ENCODE measurements around the gene CALHM2.

CALHM2 gene

DNA sequence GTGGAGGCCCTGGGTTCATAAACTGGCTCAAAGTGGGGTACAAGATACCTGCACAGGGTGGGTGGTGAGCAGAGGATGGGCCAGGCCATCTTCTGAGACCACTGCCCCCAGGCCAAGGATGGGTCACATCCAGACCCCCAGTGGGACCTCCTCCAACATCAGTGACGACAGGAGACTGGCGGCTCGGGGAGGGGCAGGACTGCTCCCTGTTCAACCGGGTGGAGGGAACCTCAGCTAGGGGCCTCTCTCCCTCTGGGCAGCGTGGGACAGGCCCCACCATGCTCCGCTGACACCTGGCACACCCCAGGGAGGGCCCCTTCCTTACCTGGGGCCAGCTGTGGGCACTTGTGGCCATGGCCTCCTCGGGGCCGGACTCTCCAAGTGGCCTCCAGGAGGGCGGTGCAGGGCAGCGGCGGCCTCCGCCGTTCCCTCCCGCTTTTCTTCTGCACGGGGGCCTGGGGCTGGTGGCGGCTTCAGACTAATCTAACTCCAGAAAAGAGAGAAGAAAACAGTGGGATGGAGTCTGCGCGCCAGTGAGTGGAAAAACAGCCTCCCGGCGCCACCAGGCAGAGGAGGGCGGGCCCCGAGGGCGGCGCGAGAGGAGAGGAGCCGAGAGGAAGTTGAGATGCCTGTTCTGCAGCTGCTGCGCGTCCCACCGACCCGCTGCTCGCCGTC is at the start of gene CALHM2:
Gene CALHM2, minus strand, starts transcription at position 540 of the 675 bp plus-strand sequence. CDS start 2,429 bp downstream, outside the sequence.
- TF ChIP-seq, protein P1, sequence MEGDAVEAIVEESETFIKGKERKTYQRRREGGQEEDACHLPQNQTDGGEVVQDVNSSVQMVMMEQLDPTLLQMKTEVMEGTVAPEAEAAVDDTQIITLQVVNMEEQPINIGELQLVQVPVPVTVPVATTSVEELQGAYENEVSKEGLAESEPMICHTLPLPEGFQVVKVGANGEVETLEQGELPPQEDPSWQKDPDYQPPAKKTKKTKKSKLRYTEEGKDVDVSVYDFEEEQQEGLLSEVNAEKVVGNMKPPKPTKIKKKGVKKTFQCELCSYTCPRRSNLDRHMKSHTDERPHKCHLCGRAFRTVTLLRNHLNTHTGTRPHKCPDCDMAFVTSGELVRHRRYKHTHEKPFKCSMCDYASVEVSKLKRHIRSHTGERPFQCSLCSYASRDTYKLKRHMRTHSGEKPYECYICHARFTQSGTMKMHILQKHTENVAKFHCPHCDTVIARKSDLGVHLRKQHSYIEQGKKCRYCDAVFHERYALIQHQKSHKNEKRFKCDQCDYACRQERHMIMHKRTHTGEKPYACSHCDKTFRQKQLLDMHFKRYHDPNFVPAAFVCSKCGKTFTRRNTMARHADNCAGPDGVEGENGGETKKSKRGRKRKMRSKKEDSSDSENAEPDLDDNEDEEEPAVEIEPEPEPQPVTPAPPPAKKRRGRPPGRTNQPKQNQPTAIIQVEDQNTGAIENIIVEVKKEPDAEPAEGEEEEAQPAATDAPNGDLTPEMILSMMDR (conservative IDR thresholded peaks at IDR 0.05; ENCODE audit: low read length) = no peak
- DNase-seq (ENCODE audit: low read depth) = peak; percentile 46
- H3K4me3 ChIP-seq (ENCODE audit: low read length) = peak within 1 kb of the TSS; percentile 87

DNA sequence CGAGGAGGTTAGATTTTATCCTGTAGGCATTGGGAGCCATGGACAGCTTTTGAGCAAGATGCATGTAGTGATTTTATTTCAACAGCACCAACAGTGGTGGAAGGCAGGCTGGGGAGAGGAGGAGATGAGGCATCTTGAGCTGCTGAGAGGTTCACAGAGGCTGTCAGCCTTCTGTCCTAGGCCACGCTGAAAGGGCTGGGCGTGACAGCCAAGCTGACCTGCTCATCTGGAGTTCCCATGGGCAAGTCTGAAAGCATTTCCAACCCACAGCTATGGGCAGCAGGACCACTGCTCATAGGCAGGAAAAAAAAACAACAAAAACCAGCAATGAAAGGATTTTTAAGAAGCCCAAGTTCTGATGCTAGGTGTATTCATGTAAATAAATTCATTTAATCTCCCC is 49.0 kb upstream of the CALHM2 start:
- no peak overlapping the region for H3K4me3 ChIP-seq (ENCODE audit: low read length)
- TF ChIP-seq, protein P1 (conservative IDR thresholded peaks at IDR 0.05; ENCODE audit: low read length) = no peak
- DNase-seq (ENCODE audit: low read depth) = no peak

GRCh38 chr10:103500481-103500880 is 48.3 kb upstream of the CALHM2 start:
- no peak for DNase-seq (ENCODE audit: low read depth)
- H3K4me3 ChIP-seq (ENCODE audit: low read length) = no peak overlapping the region
- TF ChIP-seq, protein P1 (conservative IDR thresholded peaks at IDR 0.05; ENCODE audit: low read length) = no peak

DNA sequence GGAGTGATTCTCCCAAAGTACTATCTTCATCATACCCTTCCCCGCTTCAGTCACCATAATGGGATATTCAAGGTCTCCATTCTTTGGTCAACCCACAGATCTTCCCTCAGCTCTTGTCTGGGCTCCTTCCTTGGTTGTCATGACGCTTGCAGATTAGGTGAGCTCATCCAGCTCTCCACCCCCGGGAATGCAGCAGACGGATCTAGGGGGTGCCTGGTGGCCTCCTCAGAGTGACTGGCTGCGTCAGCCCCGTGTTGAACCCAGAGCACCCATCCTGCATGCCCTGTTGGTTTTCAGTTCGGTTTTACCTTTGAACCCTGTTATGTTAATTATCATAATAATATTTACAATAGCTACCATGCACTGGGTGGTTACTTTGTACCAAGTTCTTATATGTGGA is 47.7 kb upstream of the CALHM2 start:
- no peak overlapping the region for H3K4me3 ChIP-seq (ENCODE audit: low read length)
- TF ChIP-seq, protein P1 (conservative IDR thresholded peaks at IDR 0.05; ENCODE audit: low read length) = no peak

GRCh38 chr10:103498936-103499638 is 46.9 kb upstream of the CALHM2 start:
- TF ChIP-seq, protein P1 (conservative IDR thresholded peaks at IDR 0.05; ENCODE audit: low read length) = no peak
- H3K4me3 ChIP-seq (ENCODE audit: low read length) = no peak overlapping the region
- DNase-seq (ENCODE audit: low read depth) = no peak

More for the DNA sequence above, 47.7 kb upstream of the CALHM2 start:
- no peak for DNase-seq (ENCODE audit: low read depth)

DNA sequence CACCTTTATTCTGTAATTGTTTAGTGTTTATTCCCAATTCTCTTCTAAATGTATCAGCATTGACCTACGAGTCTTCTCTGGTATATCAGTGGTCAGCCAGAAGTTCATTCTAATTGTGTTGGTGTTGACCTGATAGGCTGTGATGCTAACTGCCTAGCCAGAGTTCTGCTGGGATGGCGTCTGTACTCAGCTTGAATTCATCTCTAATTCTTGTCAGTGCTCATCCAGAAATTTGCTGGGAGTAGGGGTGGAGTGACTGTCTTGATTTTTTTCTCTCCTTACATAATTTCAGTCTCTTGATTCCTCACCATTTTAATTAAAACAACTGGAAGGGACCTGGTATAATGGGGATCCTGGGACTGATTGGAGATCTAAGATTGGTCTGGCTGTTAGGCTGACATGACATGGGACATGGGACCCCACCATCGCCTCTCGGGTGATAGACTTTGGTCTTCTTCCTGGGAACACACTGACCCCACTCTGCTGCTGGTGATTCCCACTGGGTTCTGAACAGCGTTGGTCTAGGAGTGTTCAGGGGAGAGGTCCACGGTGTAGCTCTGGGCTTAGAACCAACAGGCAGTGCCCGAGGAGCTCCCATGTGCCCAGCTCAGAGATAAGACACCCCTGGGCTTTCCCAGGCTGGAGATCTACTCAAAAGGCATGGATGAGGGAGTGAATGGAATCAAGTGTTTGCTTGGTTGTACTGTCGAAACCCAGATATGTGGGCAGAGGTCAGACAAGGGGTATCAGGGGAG is 45.2 kb upstream of the CALHM2 start:
- DNase-seq (ENCODE audit: low read depth) = no peak
- TF ChIP-seq, protein P1 (conservative IDR thresholded peaks at IDR 0.05; ENCODE audit: low read length) = no peak
- H3K4me3 ChIP-seq (ENCODE audit: low read length) = no peak overlapping the region

All from AG10803 (cell line).